Neural progenitor cell (in vitro differentiated cells): ENCODE results near the gene NFKB1. TPM values are rescaled to one million over a fixed set of nuclear protein-coding genes. Genes with fewer than 3 reads are reported as not detected.

Experiments used
- DNase-seq: peaks from one replicate; pipeline ENCODE4 v3.0.0-alpha.2; 2016; ENCODE audit warnings: low spot score
- H2AFZ ChIP-seq: fragments of 200-600 bp; sonication (generic); replicated peaks from 2 replicates; pipeline ENCODE4 v1.6.1; 2016; ENCODE audit warnings: antibody characterized with exemption
- H3F3A ChIP-seq: fragments of 200-600 bp; sonication (generic); 2 replicates; pipeline ENCODE4 v1.6.1; 2016; ENCODE audit warnings: antibody characterized with exemption, low read depth
- H3K27ac ChIP-seq: fragments of 200-600 bp; sonication (generic); 2 replicates; pipeline ENCODE4 v1.5.1; 2016; ENCODE audit warnings: mild to moderate bottlenecking
- H3K27me3 ChIP-seq: fragments of 200-600 bp; sonication (generic); 2 replicates; pipeline ENCODE4 v1.6.1; 2016; ENCODE audit warnings: mild to moderate bottlenecking, moderate library complexity
- H3K36me3 ChIP-seq: fragments of 200-600 bp; sonication (generic); 2 replicates; pipeline ENCODE4 v1.5.1; 2016
- H3K4me1 ChIP-seq: fragments of 200-600 bp; sonication (generic); 2 replicates; pipeline ENCODE4 v1.6.1; 2016; ENCODE audit warnings: mixed run types
- H3K4me2 ChIP-seq: fragments of 200-600 bp; sonication (generic); 2 replicates; pipeline ENCODE4 v1.6.1; 2016
- H3K4me3 ChIP-seq: fragments of 200-600 bp; sonication (generic); 2 replicates; pipeline ENCODE4 v1.5.1; 2016
- H3K79me2 ChIP-seq: fragments of 200-600 bp; sonication (generic); 2 replicates; pipeline ENCODE4 v1.6.1; 2016; ENCODE audit warnings: low read depth
- H3K9ac ChIP-seq: fragments of 200-600 bp; sonication (generic); 2 replicates; pipeline ENCODE4 v1.6.1; 2016
- H3K9me3 ChIP-seq: fragments of 200-600 bp; sonication (generic); 2 replicates; pipeline ENCODE4 v1.5.1; 2016; ENCODE audit warnings: low read depth
- H4K20me1 ChIP-seq: fragments of 200-600 bp; sonication (generic); 2 replicates; pipeline ENCODE4 v1.6.1; 2016; ENCODE audit warnings: low read depth
- H3K27ac Mint-ChIP-seq: 3 replicates; pipeline ENCODE4 v1.8.0; 2021; ENCODE audit warnings: mixed read lengths
- H3K27me3 Mint-ChIP-seq: 2 replicates; pipeline ENCODE4 v1.8.0; 2022; ENCODE audit warnings: low read depth, mild to moderate bottlenecking, inconsistent platforms, moderate library complexity, mixed read lengths; ENCODE audit not compliant: insufficient read depth
- H3K36me3 Mint-ChIP-seq: 3 replicates; pipeline ENCODE4 v1.8.0; 2021; ENCODE audit warnings: mixed read lengths
- H3K4me1 Mint-ChIP-seq: 3 replicates; pipeline ENCODE4 v1.8.0; 2021; ENCODE audit warnings: mixed read lengths
- H3K4me3 Mint-ChIP-seq: 3 replicates; pipeline ENCODE4 v1.8.0; 2021; ENCODE audit warnings: mild to moderate bottlenecking, moderate library complexity, mixed read lengths
- H3K9me3 Mint-ChIP-seq: 3 replicates; pipeline ENCODE4 v1.8.0; 2020; ENCODE audit warnings: mixed read lengths
- CTCF ChIP-seq: fragments of 200-600 bp; sonication (generic); IDR thresholded peaks from 2 replicates; pipeline ENCODE4 v1.5.1; 2017; ENCODE audit warnings: antibody characterized with exemption, mild to moderate bottlenecking
- EZH2 ChIP-seq: fragments of 200-600 bp; sonication (generic); IDR thresholded peaks from 2 replicates; pipeline ENCODE4 v1.6.1; 2017; ENCODE audit warnings: antibody characterized with exemption, mild to moderate bottlenecking, moderate library complexity
- EZH2phosphoT487 ChIP-seq: fragments of 200-600 bp; sonication (generic); IDR thresholded peaks from 2 replicates; pipeline ENCODE4 v1.6.1; 2017; ENCODE audit warnings: antibody characterized with exemption
- total RNA-seq: library from RNA; depleted of rRNA; stranded (reverse); fragments of >200 nt; gene quantifications from 2 replicates; pipeline ENCODE4 v1.2.3, GENCODE V29; 2015; ENCODE audit warnings: low replicate concordance

NFKB1 gene
- total RNA-seq, 1 donor from 2014 or later: 14.1 TPM

GRCh38 chr4:102526532-102526931 lies 25.4 kb downstream of the NFKB1 start:
- peaks cover 15% of the 10 kb centered on the region for H3K4me1 Mint-ChIP-seq
- no peak for TF ChIP-seq CTCF
- no peak for TF ChIP-seq EZH2
- TF ChIP-seq EZH2phosphoT487: no peak
- Histone ChIP-seq H4K20me1 (no peaks in the 10 kb centered on the region), H3K27me3 (no peaks in the 10 kb centered on the region), H3K9ac (no peak overlapping the region), H3K36me3 (no peaks in the 10 kb centered on the region), H3K79me2 (no peaks in the 10 kb centered on the region), H3F3A (no peaks in the 10 kb centered on the region), H3K9me3 (no peaks in the 10 kb centered on the region), H2AFZ (no peak overlapping the region), H3K4me3 (no peak overlapping the region), H3K4me1 (peaks cover 16% of the 10 kb centered on the region), H3K27ac (no peak overlapping the region), H3K4me2 (no peak overlapping the region)
- H3K27ac Mint-ChIP-seq: no peak overlapping the region
- no peaks in the 10 kb centered on the region for H3K9me3 Mint-ChIP-seq
- no peak for DNase-seq
- no peaks in the 10 kb centered on the region for H3K27me3 Mint-ChIP-seq
- no peak overlapping the region for H3K4me3 Mint-ChIP-seq
- no peaks in the 10 kb centered on the region for H3K36me3 Mint-ChIP-seq

- Histone ChIP-seq H3K4me1 (peaks cover 16% of the 10 kb centered on the region), H4K20me1 (no peaks in the 10 kb centered on the region), H3K27me3 (no peaks in the 10 kb centered on the region), H2AFZ (peak overlapping the region; percentile 23), H3K27ac (no peak overlapping the region), H3K79me2 (no peaks in the 10 kb centered on the region), H3K9me3 (no peaks in the 10 kb centered on the region), H3K4me3 (no peak overlapping the region), H3K4me2 (peak overlapping the region; percentile 42), H3F3A (no peaks in the 10 kb centered on the region), H3K36me3 (no peaks in the 10 kb centered on the region), H3K9ac (no peak overlapping the region)
- Mint-ChIP-seq H3K9me3 (no peaks in the 10 kb centered on the region), H3K36me3 (no peaks in the 10 kb centered on the region), H3K27me3 (no peaks in the 10 kb centered on the region), H3K4me3 (no peak overlapping the region), H3K27ac (no peak overlapping the region), H3K4me1 (peaks cover 15% of the 10 kb centered on the region)
- DNase-seq: no peak
- TF ChIP-seq EZH2: no peak
- no peak for TF ChIP-seq CTCF
- TF ChIP-seq EZH2phosphoT487: no peak
Observed at GRCh38 chr4:102527695-102528283, 26.6 kb downstream of the NFKB1 start.

- H3K36me3 Mint-ChIP-seq: no peaks in the 10 kb centered on the region
- no peak overlapping the region for H3K27ac ChIP-seq
Observed at GRCh38 chr4:102529977-102530376, 28.8 kb downstream of the NFKB1 start.

More at GRCh38 chr4:102529977-102530376, 28.8 kb downstream of the NFKB1 start:
- no peaks in the 10 kb centered on the region for H3K79me2 ChIP-seq
- Mint-ChIP-seq H3K27ac (no peak overlapping the region), H3K4me3 (no peak overlapping the region), H3K9me3 (no peaks in the 10 kb centered on the region), H3K27me3 (no peaks in the 10 kb centered on the region), H3K4me1 (peaks cover 6% of the 10 kb centered on the region)
- H3F3A ChIP-seq: no peaks in the 10 kb centered on the region
- H3K27me3 ChIP-seq: no peaks in the 10 kb centered on the region
- DNase-seq: no peak
- H3K9ac ChIP-seq: no peak overlapping the region
- no peak overlapping the region for H3K4me3 ChIP-seq
- no peak overlapping the region for H3K4me2 ChIP-seq
- H2AFZ ChIP-seq: no peak overlapping the region
- H4K20me1 ChIP-seq: no peaks in the 10 kb centered on the region
- no peaks in the 10 kb centered on the region for H3K36me3 ChIP-seq
- H3K4me1 ChIP-seq: peaks cover 16% of the 10 kb centered on the region
- TF ChIP-seq CTCF: no peak
- TF ChIP-seq EZH2phosphoT487: no peak
- TF ChIP-seq EZH2: no peak
- no peaks in the 10 kb centered on the region for H3K9me3 ChIP-seq
